ENCODE measurements around the gene INHBB. TPM values are rescaled to one million over a fixed set of nuclear protein-coding genes. Genes with fewer than 3 reads are reported as not detected.

The INHBB gene
- total and polyA plus RNA-seq, 9 of the 15 experiments (the other 6 are each of a cell fraction or from before 2014, with no cell fraction given) = not detected

DNA sequence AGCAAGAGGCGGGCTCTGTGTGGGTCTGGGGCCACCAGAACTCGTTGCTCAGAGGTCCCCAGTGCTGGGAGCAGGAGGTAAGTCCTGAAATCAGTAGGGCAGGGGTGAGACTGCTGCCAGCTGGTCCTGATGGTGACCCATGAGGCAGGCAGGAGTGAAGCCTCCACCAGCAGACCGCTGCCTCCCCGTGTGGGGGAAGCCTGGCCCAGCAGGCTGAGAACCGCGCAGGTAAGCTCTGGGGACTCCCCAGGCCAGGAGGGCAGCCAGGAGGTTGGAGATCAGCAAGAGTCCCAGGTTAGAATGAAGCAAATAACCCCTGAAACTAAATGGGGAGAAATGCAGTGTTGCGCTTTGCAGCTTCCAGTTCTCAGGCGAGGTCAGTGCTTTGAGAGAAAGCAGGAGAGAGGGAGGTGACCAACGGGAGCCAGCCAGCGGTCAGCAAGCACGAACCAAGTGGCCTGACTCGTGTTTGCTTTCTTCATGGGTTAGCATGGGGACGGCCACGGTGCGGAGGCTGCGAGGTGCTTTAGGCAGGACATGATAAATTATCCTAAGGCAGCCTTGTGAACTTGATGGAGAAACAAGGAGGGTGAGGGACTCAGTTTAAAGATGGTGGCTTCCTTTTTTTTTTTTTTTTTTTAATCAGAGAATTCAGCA is 26.2 kb downstream of the INHBB start:
- FAIRE-seq = no peak
- no TSS peak for BruUV-seq (replicated peaks)

DNA sequence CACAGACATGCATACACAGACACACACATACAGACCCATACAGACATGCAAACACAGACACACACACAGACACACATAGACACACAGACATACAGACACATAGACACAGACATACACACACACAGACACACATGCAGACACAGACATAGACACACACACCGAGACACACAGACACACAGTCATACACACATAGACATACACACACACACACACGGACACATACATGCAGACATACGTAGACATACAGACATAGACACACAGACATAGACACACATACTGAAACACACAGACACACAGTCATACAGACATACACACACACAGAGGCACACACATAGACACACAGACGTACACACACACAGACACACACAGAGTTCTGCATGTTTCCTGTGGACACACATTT is 26.9 kb downstream of the INHBB start:
- peaks cover 2 to 59% of the 10 kb centered on the region in 2 experiments; a peak in 3 of 5 replicates for H3K27me3 ChIP-seq (ENCODE audit: control insufficient read depth in 2 of 2, insufficient read depth in 2 of 2, low read length in 2 of 2)
- BruUV-seq (replicated peaks) = no TSS peak
- H3K9me1 ChIP-seq (ENCODE audit: control insufficient read depth, insufficient read depth, low read length) = no peaks in the 10 kb centered on the region
- FAIRE-seq (peak; percentile 23), DNase-seq (ENCODE audit: extremely low read depth in 1 of 4, low spot score in 3 of 4) (no peak), ATAC-seq (no peak)
- H3K4me1 ChIP-seq (replicated peaks in 1 of 2; ENCODE audit: control insufficient read depth in 2 of 2, insufficient read depth in 2 of 2, low read length in 2 of 2) = no peaks in the 10 kb centered on the region
- H3K36me3 ChIP-seq (ENCODE audit: control insufficient read depth, insufficient read depth, low read length) = no peaks in the 10 kb centered on the region
- no peak overlapping the region for H3K4me2 ChIP-seq (ENCODE audit: insufficient read depth, low read length)
- CTCF ChIA-PET (ENCODE audit: low intra/inter-chr PET ratio) = no interaction called here
- H2AFZ ChIP-seq (ENCODE audit: low read depth, low read length) = no peak overlapping the region
- H3K27ac ChIP-seq (ENCODE audit: extremely low read depth, low read depth, low read length) = no peak overlapping the region
- 0% methylated on average over 4 of the region's 4 CpGs for WGBS (ENCODE audit: insufficient coverage, low coverage, missing lambda C conversion rate)
- H3K79me2 ChIP-seq (ENCODE audit: control insufficient read depth, insufficient read depth, low read length) = no peaks in the 10 kb centered on the region
- intact Hi-C loops (cut with micrococcal nuclease) (no loop called here), in situ Hi-C loops (cut with MboI) (no loop called here)
- H3K4me3 ChIP-seq = no peak overlapping the region
- POLR2A ChIA-PET = no interaction called here
- H4K20me1 ChIP-seq (replicated peaks; ENCODE audit: control insufficient read depth, insufficient read depth, low read length) = peaks cover 6% of the 10 kb centered on the region
- no peak overlapping the region for H3K9ac ChIP-seq (ENCODE audit: insufficient read depth in 1 of 2, low read depth in 2 of 2, low read length in 2 of 2)
- H3K9me3 ChIP-seq (replicated peaks; ENCODE audit: control insufficient read depth, insufficient read depth, low read depth, low read length) = no peaks in the 10 kb centered on the region
- TF ChIP-seq XRCC3 (IDR thresholded peaks at IDR 0.05) (no peak), POLR2G (IDR thresholded peaks at IDR 0.05; ENCODE audit: low read depth, low read length) (no peak), ZKSCAN8 (CRISPR knock-in tag; IDR thresholded peaks at IDR 0.05) (no peak), TRIM28 (IDR thresholded peaks at IDR 0.05) (no peak), OTX1 (CRISPR knock-in tag; IDR thresholded peaks at IDR 0.05) (no peak), POLR2B (IDR thresholded peaks at IDR 0.05; ENCODE audit: low read depth, partially characterized antibody) (no peak), ARHGAP35 (IDR thresholded peaks at IDR 0.05; ENCODE audit: partially characterized antibody) (no peak), NBN (IDR thresholded peaks at IDR 0.05; ENCODE audit: low read depth) (no peak), MCM3 (IDR thresholded peaks at IDR 0.05) (no peak), ZNF77 (CRISPR knock-in tag; IDR thresholded peaks at IDR 0.05) (no peak)
- TF ChIP-seq, protein P1, sequence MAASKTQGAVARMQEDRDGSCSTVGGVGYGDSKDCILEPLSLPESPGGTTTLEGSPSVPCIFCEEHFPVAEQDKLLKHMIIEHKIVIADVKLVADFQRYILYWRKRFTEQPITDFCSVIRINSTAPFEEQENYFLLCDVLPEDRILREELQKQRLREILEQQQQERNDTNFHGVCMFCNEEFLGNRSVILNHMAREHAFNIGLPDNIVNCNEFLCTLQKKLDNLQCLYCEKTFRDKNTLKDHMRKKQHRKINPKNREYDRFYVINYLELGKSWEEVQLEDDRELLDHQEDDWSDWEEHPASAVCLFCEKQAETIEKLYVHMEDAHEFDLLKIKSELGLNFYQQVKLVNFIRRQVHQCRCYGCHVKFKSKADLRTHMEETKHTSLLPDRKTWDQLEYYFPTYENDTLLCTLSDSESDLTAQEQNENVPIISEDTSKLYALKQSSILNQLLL (CRISPR knock-in tag; IDR thresholded peaks at IDR 0.05; ENCODE audit: borderline replicate concordance) = no peak
- TF ChIP-seq, protein P2, sequence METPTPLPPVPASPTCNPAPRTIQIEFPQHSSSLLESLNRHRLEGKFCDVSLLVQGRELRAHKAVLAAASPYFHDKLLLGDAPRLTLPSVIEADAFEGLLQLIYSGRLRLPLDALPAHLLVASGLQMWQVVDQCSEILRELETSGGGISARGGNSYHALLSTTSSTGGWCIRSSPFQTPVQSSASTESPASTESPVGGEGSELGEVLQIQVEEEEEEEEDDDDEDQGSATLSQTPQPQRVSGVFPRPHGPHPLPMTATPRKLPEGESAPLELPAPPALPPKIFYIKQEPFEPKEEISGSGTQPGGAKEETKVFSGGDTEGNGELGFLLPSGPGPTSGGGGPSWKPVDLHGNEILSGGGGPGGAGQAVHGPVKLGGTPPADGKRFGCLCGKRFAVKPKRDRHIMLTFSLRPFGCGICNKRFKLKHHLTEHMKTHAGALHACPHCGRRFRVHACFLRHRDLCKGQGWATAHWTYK (CRISPR knock-in tag; IDR thresholded peaks at IDR 0.05) = no peak
- TF ChIP-seq, protein P3, sequence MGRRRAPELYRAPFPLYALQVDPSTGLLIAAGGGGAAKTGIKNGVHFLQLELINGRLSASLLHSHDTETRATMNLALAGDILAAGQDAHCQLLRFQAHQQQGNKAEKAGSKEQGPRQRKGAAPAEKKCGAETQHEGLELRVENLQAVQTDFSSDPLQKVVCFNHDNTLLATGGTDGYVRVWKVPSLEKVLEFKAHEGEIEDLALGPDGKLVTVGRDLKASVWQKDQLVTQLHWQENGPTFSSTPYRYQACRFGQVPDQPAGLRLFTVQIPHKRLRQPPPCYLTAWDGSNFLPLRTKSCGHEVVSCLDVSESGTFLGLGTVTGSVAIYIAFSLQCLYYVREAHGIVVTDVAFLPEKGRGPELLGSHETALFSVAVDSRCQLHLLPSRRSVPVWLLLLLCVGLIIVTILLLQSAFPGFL (CRISPR knock-in tag; IDR thresholded peaks at IDR 0.05) = no peak

More for the DNA sequence above, 26.2 kb downstream of the INHBB start:
- Histone ChIP-seq H4K20me1 (replicated peaks; ENCODE audit: control insufficient read depth, insufficient read depth, low read length) (peaks cover 6% of the 10 kb centered on the region), H3K27me3 (ENCODE audit: control insufficient read depth in 2 of 2, insufficient read depth in 2 of 2, low read length in 2 of 2) (peaks cover 2 to 58% of the 10 kb centered on the region in 2 experiments; a peak in 3 of 5 replicates), H3K27ac (ENCODE audit: extremely low read depth, low read depth, low read length) (no peak overlapping the region), H3K4me1 (replicated peaks in 1 of 2; ENCODE audit: control insufficient read depth in 2 of 2, insufficient read depth in 2 of 2, low read length in 2 of 2) (no peaks in the 10 kb centered on the region), H3K4me2 (ENCODE audit: insufficient read depth, low read length) (no peak overlapping the region), H3K36me3 (ENCODE audit: control insufficient read depth, insufficient read depth, low read length) (no peaks in the 10 kb centered on the region), H3K9me1 (ENCODE audit: control insufficient read depth, insufficient read depth, low read length) (no peaks in the 10 kb centered on the region), H3K9ac (ENCODE audit: insufficient read depth in 1 of 2, low read depth in 2 of 2, low read length in 2 of 2) (no peak overlapping the region), H3K9me3 (replicated peaks; ENCODE audit: control insufficient read depth, insufficient read depth, low read depth, low read length) (no peaks in the 10 kb centered on the region), H2AFZ (ENCODE audit: low read depth, low read length) (no peak overlapping the region), H3K4me3 (no peak overlapping the region), H3K79me2 (ENCODE audit: control insufficient read depth, insufficient read depth, low read length) (no peaks in the 10 kb centered on the region)
- ChIA-PET CTCF (ENCODE audit: low intra/inter-chr PET ratio) (no interaction called here), POLR2A (no interaction called here)
- WGBS (ENCODE audit: insufficient coverage, low coverage, missing lambda C conversion rate) = 2% methylated on average over 16 of the region's 16 CpGs
- in situ Hi-C loops (cut with MboI) (no loop called here), intact Hi-C loops (cut with micrococcal nuclease) (no loop called here)
- DNase-seq (ENCODE audit: extremely low read depth in 1 of 4, low spot score in 3 of 4) (no peak), ATAC-seq (no peak)
- TF ChIP-seq ZNF644 (tag; IDR thresholded peaks at IDR 0.05; ENCODE audit: low read depth) (no peak), ZNF551 (CRISPR knock-in tag; IDR thresholded peaks at IDR 0.05) (no peak), ZNF766 (CRISPR knock-in tag; conservative IDR thresholded peaks at IDR 0.05) (no peak)

Data from K562 (cell line).